HG03064 (cell line): ENCODE results near the gene OR7C1.
"Not testable (repeated sequence)": the region's sequence is repeated elsewhere in the genome, so short reads cannot be mapped to it uniquely, and the experiment has no call there.

Experiments
- ATAC-seq: cut with Tn5 transposase; IDR thresholded peaks from one replicate; pipeline ENCODE4 v1.9.1; 2021; ENCODE audit warnings: low read depth; ENCODE audit not compliant: unreplicated experiment

OR7C1 gene

DNA sequence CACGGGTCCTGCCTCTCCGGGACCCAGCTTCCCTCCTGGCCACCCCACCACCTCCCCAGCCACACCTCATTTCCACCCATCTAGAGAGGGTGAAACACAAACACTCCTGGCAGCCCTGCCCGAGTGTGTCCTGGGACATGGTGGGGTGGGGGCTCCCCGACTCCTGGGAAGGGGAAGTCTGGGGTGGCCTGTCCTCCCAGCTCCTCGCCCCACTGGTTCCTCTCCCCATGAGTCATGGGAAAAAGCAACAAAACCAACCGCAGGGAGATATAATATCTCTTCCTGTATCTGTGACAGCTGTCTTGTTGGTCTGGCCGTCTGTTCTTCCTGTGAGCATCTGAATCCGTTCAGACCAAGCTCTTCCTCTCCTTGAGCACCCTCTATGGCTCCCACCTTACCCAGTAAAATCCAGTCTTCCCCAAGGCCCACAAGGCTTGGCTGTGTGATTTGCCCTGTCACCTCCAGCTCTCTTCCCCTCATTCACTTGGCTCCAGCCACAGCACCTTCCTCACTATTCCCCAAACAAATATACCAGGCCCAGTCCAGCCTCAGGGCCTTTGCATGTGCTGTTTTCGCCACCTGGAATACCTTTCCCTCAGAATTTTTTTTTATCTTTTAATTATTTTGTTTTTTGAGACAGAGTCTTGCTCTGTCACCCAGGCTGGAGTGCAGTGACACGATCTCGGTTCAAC is 49.7 kb downstream of the OR7C1 start:
- not testable (repeated sequence) for ATAC-seq

DNA sequence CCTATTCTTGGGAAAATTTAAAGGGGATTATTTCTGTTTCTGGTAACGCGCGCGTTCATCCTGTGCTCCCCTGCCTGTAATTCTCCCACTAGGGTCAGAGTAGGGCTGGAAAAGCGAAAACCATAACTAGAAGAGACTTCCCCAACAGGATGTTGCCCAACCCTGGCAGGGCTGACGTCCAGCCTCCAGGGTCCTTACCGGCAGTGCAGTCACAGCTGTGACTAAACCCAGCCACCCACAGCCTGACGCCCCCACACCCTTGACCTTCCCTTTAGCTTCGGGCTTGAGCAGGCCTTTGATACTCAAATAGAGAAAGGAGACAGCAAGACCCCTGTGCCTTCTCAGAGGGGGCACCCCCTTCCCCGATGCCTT is 50.3 kb downstream of the OR7C1 start:
- not testable (repeated sequence) for ATAC-seq

DNA sequence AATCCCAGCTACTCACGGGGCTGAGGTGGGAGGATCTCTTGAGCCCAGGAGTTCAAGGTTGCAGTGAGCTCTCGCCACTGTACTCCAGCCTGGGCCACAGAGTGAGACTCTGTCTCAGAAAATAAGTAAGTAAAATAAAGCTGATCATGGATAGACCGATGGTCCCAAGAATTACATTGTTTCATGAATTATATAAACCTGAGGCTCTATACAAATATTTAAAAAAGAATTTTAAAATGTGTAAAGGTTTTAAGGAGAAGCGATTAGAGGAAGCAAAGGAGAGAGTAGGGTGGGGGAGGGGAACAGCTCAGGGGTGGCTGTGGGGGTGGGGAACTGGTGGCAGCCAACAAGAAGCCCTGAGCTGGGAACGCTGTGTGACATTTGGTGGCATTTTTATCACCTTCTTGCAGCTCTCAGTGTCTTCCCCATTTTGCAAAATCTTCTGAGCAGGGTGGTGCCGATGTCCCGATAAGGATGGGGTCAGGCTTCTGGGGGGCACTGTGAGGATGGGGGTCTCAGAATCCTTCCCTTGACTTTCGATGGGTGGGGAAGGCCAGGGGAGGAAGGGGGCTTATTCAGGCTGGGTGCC is 51.5 kb downstream of the OR7C1 start:
- not testable (repeated sequence) for ATAC-seq

DNA sequence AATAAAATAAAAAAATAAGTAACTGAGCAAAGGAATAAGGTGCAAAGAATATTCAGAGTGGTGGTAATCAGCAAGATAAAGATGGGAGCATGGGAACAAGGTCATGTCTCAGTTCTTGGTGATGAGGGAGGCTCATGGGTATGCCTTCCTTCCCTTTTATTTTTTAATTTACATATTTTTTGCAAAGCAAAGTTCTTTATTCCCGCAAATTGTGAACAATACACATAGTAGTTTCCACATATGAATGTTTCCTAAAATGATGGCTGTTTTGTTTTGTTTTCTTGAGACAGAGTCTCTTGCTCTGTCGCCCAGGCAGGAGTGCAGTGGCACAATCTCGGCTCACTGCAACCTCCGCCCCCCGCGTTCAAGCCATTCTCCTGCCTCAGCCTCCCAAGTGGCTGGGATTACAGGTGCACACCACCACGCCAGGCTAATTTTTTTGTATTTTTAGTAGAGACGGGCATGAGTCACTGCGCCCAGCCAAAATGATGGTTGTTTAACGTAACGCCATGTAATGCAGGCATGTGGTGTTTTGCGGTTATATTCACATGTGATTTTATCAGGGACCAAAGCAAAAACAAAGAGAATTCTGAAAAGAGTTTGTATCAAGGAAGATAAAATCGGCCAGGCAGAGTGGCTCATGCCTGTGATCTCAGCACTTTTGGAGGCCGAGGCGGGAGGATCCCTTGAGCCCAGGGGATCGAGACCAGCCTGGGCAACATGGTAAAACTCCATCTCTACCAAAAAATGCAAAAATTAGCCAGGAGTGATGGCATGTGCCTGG is 52.2 kb downstream of the OR7C1 start:
- no peak for ATAC-seq

DNA sequence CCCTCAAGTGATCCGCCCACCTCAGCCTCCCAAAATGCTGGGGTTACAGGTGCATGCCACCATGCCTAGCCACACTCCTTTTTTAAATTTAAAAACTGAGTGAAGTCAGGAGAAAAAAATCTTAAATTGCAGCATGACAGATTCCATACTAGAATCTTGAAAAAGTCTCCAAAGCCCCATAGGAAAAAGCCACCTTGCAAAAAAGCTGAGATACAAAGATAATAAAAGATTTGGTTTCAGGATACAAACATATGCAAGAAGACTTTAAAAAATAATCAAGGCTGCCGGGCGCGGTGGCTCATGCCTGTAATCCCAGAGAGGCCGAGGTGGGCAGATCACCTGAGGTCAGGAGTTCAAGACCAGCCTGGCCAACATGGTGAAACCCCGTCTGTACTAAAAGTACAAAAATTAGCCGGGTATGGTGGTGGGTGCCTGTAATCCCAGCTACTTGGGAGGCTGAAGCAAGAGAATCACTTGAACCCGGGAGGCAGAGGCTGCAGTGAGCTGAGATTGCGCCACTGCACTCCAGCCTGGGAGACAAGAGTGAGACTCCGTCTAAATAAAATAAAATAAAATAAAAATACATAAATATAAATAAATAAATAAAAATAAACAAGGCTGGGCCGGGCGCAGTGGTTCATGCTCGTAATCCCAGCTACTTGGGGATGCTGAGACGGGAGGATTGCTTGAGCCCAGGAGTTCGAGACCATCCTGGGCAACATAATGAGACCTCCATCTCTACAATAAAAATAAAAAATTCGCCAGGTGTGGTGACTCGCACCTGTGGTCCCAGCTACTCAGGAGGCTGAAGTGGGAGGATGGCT is 53.1 kb downstream of the OR7C1 start:
- ATAC-seq = not testable (repeated sequence)

DNA sequence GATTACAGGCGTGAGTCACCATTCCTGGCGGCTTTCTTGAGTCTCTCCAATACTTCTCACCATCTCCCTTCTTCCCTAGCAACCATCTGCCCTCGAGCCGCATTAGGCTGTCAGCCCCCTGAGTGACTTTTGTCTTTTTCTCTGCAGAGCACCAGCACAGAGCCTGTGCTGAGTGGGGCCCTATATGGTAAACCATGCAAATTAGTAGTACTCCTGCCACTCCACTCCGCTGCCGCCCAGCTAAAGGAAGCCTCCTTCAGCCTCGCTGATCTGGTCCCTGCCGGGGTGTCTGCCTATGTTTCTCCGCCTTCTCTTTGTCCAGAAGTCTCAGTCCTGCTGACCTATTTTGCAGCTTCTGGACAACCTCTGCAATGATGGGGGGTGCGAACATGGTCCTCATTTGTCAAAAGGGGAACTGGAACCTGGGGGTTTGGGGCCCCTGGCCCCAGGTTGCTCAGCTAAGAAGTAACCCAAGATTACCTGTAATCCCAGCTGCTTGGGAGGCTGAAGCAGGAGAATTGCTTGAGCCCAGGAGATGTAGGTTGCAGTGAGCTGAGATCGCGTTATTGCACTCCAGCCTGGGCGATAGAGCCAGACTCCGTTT is 54.3 kb downstream of the OR7C1 start:
- not testable (repeated sequence) for ATAC-seq

DNA sequence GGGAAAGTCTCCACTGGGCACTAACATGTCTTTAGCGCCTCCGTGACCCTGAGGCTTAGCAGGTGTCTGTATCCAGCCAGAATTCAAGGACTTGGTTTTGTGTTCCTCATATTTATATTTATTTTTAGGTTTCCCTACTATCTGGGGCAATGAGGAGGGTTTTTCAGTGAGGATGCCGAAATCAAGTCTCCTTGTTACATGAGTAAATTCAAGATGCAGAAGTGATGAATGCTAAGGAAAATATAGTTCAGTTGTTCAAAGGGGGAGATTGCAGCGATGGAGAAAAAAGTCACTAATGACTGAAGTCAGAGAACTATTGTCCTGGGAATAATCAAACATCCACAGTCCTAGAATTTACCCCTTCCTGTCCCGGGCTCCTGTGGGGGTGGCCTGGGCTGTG is 55.8 kb downstream of the OR7C1 start:
- ATAC-seq = no peak

DNA sequence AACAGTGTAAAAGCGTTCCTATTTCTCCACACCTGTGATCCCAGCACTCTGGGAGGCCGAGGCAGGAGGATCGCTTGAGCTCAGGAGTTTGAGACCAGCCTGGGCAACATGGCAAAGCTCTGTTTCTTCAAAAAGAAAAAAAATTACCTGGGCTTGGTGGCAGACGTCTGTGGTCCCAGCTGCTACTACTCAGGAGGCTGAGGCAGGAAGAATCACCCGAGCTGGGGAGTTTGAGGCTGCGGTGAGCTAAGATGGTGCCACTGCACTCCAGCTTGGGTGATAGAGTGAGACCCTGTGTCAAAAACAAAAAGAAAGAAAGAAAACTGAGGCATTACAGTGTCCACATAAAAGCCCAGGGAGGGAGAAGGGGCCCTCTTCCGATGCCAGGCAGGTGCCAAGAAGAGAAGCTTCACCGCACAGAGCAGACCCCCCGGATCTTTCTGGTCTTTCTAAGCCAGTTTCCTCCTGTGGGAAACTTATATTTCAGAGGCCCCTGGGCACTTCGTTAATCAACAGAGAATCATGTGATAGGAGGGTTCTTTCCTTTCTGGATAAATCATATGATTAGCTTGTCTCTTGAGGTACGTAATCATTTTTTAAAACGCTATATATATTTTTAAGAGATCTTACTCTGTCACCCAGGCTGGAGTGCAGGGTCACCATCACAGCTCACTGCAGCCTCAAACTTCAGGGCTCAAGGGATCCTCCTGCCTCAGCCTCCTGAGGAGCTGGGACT is 56.7 kb downstream of the OR7C1 start, which contains the start of gene ADGRE2:
Gene ADGRE2 (minus strand): TSS at position 451 of the 736 bp plus-strand sequence. CDS start 1,804 bp downstream, outside the sequence.
- ATAC-seq = not testable (repeated sequence)

DNA sequence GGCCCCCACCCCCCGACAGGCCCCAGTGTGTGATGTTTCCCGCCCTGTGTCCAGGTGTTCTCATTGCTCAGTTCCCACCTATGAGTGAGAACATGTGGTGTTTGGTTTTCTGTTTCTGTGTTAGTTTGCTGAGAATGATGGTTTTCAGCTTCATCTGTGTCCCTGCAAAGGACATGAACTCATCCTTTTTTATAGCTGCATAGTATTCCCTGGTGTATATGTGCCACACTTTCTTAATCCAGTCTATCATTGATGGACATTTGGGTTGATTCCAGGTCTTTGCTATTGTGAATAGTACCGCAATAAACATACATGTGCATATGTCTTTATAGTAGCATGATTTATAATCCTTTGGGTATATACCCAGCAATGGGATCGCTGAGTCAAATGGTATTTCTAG is 57.3 kb downstream of the OR7C1 start:
- ATAC-seq = not testable (repeated sequence)

DNA sequence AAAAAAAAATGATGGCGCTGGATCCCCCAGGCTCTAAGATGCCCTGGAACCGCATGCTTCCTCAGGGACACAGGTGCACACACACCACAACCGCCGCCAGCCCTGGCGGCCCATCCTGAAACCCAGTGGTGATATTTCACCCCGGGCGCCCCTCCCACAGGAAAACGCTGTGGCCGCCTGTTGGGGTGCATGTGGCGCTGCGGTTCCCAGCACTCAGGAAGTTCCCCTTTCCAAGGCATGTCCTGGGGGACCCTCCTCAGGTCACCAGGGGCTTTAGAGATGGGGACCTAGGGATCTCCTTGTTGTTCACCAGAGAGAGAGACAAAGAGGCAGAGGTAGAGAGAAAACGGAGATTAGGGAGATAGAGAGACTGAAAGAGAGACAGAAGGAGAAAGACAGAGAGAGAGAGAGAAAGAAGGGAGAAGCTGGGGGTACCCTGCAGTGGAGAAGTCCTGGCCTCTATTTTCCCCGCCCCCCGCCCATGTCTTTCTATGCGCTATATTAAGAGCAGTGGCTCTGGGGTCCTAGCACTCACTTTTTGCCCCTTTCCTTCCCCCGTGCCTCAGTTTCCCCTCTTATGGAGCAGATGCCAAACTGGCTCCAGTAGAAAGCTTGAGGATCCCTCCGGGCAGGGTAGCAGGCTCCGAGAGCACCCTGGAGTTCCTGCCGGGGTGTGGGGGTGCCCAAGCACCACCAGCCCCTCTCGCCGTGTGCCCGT is 59.0 kb downstream of the OR7C1 start:
- ATAC-seq = no peak

DNA sequence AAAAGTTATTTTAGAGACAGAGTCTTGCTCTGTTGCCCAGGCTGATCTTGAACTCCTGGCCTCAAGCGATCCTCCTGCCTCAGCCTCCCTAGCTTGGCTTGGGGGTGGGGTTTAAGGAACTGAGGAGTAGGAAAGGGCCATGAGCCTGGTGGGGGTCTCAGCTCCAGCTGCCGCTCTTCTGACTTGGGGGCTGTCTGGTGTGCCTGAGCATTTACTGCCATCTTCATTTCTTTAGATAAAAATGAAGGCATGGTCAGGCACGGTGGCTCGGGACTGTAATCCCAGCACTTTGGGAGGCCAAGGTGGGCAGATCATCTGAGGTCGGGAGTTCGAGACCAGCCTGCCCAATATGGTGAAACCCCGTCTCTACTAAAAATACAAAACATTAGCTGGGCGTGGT is 59.7 kb downstream of the OR7C1 start:
- not testable (repeated sequence) for ATAC-seq

DNA sequence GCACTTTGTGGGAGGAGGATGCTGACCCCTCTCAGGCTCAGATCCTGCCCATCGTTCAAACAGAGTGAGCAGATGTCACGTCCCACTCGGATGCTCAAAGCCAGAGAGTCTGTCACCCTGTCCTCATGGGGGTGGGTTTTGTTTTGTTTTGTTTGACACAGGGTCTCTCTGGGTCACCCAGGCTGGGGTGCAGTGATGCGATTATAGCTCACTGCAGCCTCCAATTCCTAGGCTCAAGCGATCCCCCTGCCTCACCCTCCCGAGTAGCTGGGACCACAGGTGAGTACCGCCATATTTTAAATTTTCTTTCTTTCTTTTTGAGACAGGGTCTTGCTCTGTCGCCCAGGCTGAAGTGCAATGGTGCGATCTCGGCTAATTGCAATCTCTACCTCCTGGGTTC is 60.6 kb downstream of the OR7C1 start:
- no peak for ATAC-seq

DNA sequence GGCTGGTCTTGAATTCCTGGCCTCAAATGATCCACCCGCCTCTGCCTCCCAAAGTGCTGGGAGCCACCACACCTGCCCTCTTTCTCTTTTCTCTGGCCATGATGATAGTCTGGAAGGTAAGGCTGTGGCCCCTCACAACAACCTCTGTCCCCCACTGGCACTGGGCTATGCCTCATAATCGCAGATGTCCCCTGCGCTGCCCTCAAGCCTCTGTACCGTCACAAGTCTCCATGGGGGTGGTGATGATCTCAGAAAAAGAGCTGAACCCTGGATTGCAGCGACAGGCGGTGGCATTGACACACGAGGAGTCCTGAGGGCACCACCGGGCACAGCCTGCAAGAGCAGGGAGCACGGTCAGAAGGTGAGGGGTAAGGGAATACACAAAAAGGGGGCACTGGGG is 61.3 kb downstream of the OR7C1 start:
- not testable (repeated sequence) for ATAC-seq

DNA sequence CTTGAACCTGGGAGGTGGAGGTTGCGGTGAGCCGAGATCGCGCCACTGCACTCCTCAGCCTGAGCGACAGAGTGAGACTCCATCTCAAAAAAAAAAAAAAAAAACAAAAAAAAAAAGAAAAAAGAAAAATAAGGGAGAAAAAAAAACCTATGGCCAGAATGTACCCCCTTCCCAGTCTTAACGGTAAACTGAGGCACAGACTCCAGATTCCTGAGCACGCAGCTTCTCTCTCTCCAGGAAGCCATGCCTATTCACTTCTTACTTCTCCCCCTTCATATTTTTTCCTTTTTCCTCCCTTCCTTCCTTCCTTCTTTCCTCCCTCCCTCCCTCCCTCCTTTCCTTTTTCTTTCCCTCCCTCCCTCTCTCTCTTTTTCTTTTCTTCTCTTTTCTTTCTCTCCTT is 62.0 kb downstream of the OR7C1 start:
- no peak for ATAC-seq

DNA sequence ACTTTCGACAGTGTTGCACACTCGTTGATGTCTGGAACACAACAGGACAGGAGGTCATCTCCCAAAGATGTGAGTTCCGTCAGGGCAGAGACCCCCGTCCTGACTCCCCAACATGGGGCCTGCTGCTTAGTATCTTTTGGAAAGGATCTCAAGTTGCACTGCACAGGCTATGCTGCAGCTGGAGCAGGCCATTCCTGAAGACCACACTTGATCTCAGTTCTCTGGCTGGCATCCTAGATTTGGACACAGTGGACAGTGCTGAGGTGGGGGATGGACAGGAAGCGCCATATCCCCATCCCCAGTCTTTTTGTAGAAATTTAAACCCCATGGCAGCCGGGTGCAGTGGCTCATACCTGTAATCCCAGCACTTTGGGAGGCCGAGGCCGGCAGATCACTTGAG is 62.5 kb downstream of the OR7C1 start:
- no peak for ATAC-seq

DNA sequence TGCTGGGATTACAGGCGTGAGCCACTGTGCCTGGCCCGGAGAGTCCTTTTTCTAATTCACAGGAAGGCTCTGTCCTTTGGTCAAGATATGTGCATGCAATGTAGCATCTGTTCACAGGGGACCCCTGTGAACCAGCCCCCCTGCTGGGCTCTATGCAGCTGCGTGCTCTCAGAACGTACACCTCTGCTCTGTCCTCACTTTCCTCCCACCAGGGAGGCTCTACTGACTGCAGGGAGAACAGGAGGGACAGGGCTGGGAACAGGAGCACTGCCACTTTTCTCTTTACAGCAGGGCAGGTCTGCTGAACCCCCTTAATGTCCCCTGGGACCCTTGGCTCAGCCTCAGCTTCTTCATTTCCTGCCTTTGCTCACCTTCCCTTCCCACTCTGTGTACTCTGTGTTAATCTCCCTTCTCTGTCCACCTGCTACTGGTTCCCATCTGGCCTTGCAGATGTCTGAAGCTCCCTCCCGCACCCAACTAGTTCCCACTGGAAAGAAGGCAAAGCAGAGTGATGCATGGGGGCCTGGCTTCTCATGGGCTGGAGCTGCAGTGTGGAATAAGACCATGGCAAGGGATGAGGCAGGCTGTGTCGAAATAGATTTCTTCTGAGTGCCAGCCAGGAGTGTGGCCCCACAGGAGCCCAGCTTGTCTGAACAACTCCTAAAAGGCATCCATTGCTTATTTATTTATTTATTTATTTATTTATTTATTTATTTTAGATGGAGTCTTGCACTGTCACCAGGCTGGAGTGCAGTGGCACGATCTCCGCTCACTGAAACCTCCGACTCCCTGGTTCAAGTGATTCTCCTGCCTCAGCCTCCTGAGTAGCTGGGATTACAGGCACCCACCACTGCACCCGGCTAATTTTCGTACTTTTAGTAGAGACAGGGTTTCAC is 63.8 kb downstream of the OR7C1 start:
- ATAC-seq = no peak

DNA sequence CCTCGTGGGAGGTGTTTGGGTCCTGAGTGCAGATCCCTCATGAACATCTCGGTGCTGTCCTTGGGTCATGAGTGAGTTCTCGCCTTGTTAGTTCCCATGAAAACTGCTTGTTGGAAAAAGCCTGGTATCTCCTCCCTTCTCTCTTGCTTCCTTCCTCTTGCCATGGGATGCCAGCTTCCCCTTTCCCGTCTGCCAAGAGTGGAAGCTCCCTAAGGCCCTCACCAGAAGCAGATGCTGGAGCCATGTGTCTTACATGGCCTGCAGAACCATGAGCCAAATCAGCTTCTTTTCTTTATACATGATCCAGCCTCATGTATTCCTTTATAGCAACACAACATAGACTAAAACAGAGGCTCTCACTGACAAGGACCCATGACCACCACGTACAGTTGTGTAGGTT is 64.8 kb downstream of the OR7C1 start:
- no peak for ATAC-seq

DNA sequence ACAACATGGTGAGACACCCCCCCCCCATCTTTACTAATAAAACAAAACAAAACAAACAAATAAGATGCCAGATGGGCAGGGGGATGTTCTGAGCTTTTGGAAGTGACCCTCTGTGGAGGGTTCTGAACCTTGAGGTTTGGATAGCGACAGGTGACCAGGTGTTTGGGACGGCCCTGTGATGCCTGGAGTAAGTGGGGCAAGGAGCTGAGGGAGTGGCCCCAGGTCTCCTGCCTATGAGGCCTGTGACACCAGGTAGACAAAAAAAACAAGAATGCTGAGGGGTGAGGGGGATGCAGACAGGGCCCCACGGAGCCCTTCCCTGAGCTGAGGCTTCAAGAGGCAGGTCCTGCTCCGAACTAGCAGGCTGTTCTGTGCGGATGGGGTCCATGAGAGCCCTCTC is 65.8 kb downstream of the OR7C1 start:
- no peak for ATAC-seq
